Neural crest cell (in vitro differentiated cells): ENCODE measurements around the gene DOCK9. TPM values are rescaled to one million over a fixed set of nuclear protein-coding genes. Genes with fewer than 3 reads are reported as not detected.

Experiments used
- DNase-seq: peaks from one replicate; pipeline ENCODE4 v3.0.0; 2021; ENCODE audit warnings: low read depth, mixed read lengths, low spot score
- H3K27ac Mint-ChIP-seq: one replicate; pipeline ENCODE4 v1.8.0; 2021; ENCODE audit warnings: mild to moderate bottlenecking, mixed read lengths; ENCODE audit not compliant: unreplicated experiment
- H3K27me3 Mint-ChIP-seq: 2 replicates; pipeline ENCODE4 v1.8.0; 2021; ENCODE audit warnings: low read depth, mild to moderate bottlenecking, mixed read lengths
- H3K36me3 Mint-ChIP-seq: 2 replicates; pipeline ENCODE4 v1.8.0; 2021; ENCODE audit warnings: low read depth, mild to moderate bottlenecking, mixed read lengths
- H3K4me1 Mint-ChIP-seq: 2 replicates; pipeline ENCODE4 v1.8.0; 2021; ENCODE audit warnings: mixed read lengths
- H3K4me3 Mint-ChIP-seq: one replicate; pipeline ENCODE4 v1.8.0; 2021; ENCODE audit warnings: mild to moderate bottlenecking, mixed read lengths
- H3K9me3 Mint-ChIP-seq: 2 replicates; pipeline ENCODE4 v1.8.0; 2021; ENCODE audit warnings: mixed read lengths
- CTCF ChIP-seq: fragments of 200-600 bp; sonication (generic); conservative IDR thresholded peaks from 2 replicates; pipeline ENCODE4 v1.5.0; 2021; ENCODE audit warnings: antibody characterized with exemption, mild to moderate bottlenecking
- long read RNA-seq: library from polyadenylated mRNA; unstranded; transcript quantifications from one replicate; pipeline ENCODE4 v2.0.0, GENCODE V29; 2020
- total RNA-seq: library from RNA; stranded (reverse); gene quantifications from 2 replicates; pipeline ENCODE4 v1.2.1, GENCODE V29; 2021

The DOCK9 gene, protein sequence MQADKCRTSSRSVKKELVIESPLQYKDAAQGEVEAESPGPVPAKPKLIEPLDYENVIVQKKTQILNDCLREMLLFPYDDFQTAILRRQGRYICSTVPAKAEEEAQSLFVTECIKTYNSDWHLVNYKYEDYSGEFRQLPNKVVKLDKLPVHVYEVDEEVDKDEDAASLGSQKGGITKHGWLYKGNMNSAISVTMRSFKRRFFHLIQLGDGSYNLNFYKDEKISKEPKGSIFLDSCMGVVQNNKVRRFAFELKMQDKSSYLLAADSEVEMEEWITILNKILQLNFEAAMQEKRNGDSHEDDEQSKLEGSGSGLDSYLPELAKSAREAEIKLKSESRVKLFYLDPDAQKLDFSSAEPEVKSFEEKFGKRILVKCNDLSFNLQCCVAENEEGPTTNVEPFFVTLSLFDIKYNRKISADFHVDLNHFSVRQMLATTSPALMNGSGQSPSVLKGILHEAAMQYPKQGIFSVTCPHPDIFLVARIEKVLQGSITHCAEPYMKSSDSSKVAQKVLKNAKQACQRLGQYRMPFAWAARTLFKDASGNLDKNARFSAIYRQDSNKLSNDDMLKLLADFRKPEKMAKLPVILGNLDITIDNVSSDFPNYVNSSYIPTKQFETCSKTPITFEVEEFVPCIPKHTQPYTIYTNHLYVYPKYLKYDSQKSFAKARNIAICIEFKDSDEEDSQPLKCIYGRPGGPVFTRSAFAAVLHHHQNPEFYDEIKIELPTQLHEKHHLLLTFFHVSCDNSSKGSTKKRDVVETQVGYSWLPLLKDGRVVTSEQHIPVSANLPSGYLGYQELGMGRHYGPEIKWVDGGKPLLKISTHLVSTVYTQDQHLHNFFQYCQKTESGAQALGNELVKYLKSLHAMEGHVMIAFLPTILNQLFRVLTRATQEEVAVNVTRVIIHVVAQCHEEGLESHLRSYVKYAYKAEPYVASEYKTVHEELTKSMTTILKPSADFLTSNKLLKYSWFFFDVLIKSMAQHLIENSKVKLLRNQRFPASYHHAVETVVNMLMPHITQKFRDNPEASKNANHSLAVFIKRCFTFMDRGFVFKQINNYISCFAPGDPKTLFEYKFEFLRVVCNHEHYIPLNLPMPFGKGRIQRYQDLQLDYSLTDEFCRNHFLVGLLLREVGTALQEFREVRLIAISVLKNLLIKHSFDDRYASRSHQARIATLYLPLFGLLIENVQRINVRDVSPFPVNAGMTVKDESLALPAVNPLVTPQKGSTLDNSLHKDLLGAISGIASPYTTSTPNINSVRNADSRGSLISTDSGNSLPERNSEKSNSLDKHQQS (N-terminal part only)
- total RNA-seq, result 6.9 and 8.2 TPM in 2 replicates
- long read RNA-seq, result 0 reads

DNA sequence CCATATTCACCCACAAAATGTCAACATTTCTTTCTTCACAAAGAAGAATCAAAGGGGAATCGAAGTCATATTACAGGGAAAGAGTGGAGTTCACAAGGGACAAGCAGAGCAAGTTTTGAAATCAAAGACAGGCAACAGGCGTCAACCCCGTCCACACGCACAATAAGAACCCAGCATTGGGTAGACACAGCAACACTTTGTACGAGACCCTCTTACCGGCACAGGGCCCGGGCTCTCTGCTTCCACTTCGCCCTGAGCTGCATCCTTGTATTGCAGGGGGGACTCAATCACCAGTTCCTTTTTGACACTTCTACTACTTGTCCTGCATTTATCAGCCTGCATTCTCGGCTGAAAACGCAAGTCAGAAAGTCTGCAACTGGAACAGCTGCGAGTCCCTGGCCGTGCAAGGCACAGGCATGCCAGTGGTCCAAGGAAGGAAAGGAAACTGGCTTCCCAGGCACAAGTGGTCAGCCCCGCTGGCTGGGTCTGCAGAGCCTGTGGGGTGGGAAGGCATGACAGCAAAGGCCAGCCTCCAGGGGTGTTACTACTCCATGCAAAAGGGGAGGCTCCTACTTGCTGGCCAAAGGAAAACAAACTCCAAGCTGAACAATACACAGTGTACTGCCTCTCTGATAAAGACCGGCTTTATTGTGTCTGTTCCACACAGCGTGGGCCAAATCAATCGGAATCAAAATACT is at the start of gene DOCK9:
DOCK9 (minus strand) TSS at position 497 of the 698 bp plus-strand sequence; CDS start at position 342, 155 bp downstream.
- H3K27me3 Mint-ChIP-seq, result no peaks in the 10 kb centered on the region
- no peak within 1 kb of the TSS for H3K27ac Mint-ChIP-seq
- DNase-seq, result peak; percentile 20
- no peak for TF ChIP-seq CTCF
- peaks cover 34% of the 10 kb centered on the region for H3K4me1 Mint-ChIP-seq
- no peaks in the 10 kb centered on the region for H3K36me3 Mint-ChIP-seq
- no peaks in the 10 kb centered on the region for H3K9me3 Mint-ChIP-seq
- peak within 1 kb of the TSS; percentile 16 for H3K4me3 Mint-ChIP-seq

DNA sequence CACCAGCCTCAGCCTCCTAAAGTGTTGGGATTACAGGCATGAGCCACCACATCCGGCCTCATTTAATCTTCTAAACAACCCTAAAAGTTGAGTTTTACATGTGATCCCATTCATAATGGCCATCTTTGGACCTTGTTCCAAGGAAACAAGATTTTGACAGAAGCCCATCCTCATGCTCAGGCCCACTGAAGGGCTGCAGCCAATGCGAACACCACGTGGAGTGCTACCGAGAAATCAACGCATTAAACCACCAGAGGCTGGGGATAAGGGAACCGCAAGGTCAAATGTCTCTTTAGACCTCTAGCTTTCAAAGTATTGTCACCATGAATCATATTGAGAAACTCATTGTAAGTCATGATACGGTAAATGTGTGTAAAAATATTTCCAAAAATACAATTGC is 49.4 kb upstream of the DOCK9 start:
- Mint-ChIP-seq H3K27ac (no peak overlapping the region), H3K4me1 (peaks cover 7% of the 10 kb centered on the region), H3K4me3 (no peak overlapping the region), H3K9me3 (no peaks in the 10 kb centered on the region), H3K27me3 (no peaks in the 10 kb centered on the region), H3K36me3 (no peaks in the 10 kb centered on the region)
- no peak for DNase-seq
- TF ChIP-seq CTCF, result no peak

DNA sequence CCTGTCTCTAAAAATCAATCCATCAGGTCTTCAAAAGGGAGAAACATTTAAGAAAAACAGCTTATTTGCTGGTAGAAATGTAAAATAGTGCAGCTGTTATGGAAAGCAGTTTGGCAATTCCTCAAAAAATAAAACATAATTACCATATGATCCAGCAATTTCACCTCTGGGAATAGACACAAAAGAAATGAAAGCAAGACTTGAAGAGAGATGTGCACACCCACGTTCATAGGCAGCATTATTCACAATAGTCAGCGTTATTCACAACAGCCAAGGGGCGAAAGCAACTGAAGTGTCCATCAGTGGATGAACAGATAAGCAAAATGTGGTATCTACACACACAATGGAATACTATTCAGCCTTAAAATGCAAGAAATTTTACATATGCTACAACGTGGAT is 45.1 kb upstream of the DOCK9 start:
- H3K4me3 Mint-ChIP-seq, result no peak overlapping the region
- DNase-seq, result no peak
- H3K9me3 Mint-ChIP-seq, result no peaks in the 10 kb centered on the region
- H3K27me3 Mint-ChIP-seq, result no peaks in the 10 kb centered on the region
- H3K36me3 Mint-ChIP-seq, result no peaks in the 10 kb centered on the region
- TF ChIP-seq CTCF, result no peak
- H3K27ac Mint-ChIP-seq, result no peak overlapping the region
- H3K4me1 Mint-ChIP-seq, result peaks cover 7% of the 10 kb centered on the region

- Mint-ChIP-seq H3K27ac (no peak overlapping the region), H3K4me1 (peaks cover 7% of the 10 kb centered on the region), H3K27me3 (no peaks in the 10 kb centered on the region), H3K4me3 (no peak overlapping the region), H3K9me3 (no peaks in the 10 kb centered on the region), H3K36me3 (no peaks in the 10 kb centered on the region)
- no peak for DNase-seq
- no peak for TF ChIP-seq CTCF
These were observed 40.7 kb upstream of the DOCK9 start for GRCh38 chr13:99018418-99019180.
